HS-5 (cell line): ENCODE results near the gene SPINK4.
A peak's percentile ranks its signal among the peaks of the same experiment; 100 is the strongest.

Experiments
- DNase-seq: peaks from one replicate; pipeline ENCODE4 v3.0.0-alpha.2; 2012; ENCODE audit warnings: low read depth

Gene SPINK4

GRCh38 chr9:33229359-33230114 lies 10.4 kb upstream of the SPINK4 start:
- no peak for DNase-seq

- DNase-seq = no peak
Observed at GRCh38 chr9:33230756-33231622, 9.0 kb upstream of the SPINK4 start.

- no peak for DNase-seq
Observed at GRCh38 chr9:33231623-33231942, 8.4 kb upstream of the SPINK4 start.

GRCh38 chr9:33232815-33233214 lies 7.2 kb upstream of the SPINK4 start:
- no peak for DNase-seq

- peak; percentile 76 for DNase-seq
Observed at GRCh38 chr9:33233626-33234342, 6.2 kb upstream of the SPINK4 start.

- no peak for DNase-seq
Observed at GRCh38 chr9:33234511-33235467, 5.2 kb upstream of the SPINK4 start.

- DNase-seq = no peak
Observed at GRCh38 chr9:33236571-33236970, 3.4 kb upstream of the SPINK4 start.

- no peak for DNase-seq
Observed at GRCh38 chr9:33241298-33241697, 1.3 kb downstream of the SPINK4 start.

GRCh38 chr9:33242609-33243134 lies 2.7 kb downstream of the SPINK4 start:
- DNase-seq = no peak

GRCh38 chr9:33244137-33244784 lies 4.3 kb downstream of the SPINK4 start:
- no peak for DNase-seq

- no peak for DNase-seq
Observed at GRCh38 chr9:33245341-33245740, 5.4 kb downstream of the SPINK4 start.

GRCh38 chr9:33246269-33246860 lies 6.4 kb downstream of the SPINK4 start:
- DNase-seq = no peak

- DNase-seq = no peak
Observed at GRCh38 chr9:33248606-33249005, 8.6 kb downstream of the SPINK4 start.

- DNase-seq = no peak
Observed at GRCh38 chr9:33249087-33249658, 9.2 kb downstream of the SPINK4 start.

GRCh38 chr9:33249983-33250382 lies 10.0 kb downstream of the SPINK4 start:
- no peak for DNase-seq

GRCh38 chr9:33250458-33250995 lies 10.6 kb downstream of the SPINK4 start:
- DNase-seq = no peak

- DNase-seq = no peak
Observed at GRCh38 chr9:33254211-33254610, 14.2 kb downstream of the SPINK4 start.

GRCh38 chr9:33255014-33255413 lies 15.0 kb downstream of the SPINK4 start:
- DNase-seq = no peak

- no peak for DNase-seq
Observed at GRCh38 chr9:33255471-33255870, 15.5 kb downstream of the SPINK4 start.

GRCh38 chr9:33256236-33256635 lies 16.3 kb downstream of the SPINK4 start:
- no peak for DNase-seq
